HG02885 (cell line): Measurements from ENCODE around the gene NTSR1.

ENCODE experiments used
- ATAC-seq: cut with Tn5 transposase; IDR thresholded peaks from one replicate; pipeline ENCODE4 v1.9.1; 2021; ENCODE audit warnings: mild to moderate bottlenecking; ENCODE audit not compliant: unreplicated experiment, poor library complexity

The NTSR1 gene

GRCh38 chr20:62708591-62709536, at the start of gene NTSR1:
Gene NTSR1, plus strand, starts transcription at chr20:62708836. Its CDS starts 372 bp downstream, at chr20:62709208.
- ATAC-seq: no peak

DNA sequence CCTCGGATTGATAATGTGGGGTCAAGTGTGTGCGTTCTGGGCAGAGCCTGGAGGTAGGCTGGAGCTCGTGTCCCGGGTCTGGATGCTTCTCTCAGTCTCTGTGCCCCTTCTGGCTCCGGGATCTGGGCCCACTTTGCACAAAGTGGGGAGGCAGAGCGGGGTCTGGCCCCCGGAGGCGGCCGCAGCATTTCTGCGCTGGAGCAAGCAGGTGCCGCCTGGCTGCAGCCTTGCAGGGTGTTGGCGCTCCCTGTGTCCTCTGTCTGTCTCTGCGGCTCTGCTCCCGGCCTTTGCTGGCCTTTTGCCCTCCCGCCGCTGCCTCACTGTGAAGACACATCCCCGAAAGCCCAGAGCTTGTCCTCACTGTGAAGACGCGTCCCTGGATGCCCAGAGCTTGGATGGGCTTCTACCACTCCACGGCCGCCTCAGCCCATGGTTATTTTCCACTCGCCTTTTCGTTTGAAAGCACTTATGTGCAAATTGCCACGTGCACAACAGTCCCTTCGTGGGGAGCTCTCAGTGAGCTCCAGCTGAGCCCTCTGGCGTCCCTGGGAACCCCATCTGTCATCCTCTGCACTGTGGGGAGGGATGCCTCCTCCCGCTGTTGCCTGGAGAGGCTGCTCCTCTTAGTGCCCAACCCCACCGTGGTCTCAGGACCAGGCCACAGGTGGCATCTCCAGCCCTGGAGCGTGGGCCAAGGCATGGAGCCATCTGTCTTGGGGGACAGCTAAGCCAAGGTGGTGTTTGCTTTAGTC, 49.0 kb upstream of the NTSR1 start:
- no peak for ATAC-seq

- ATAC-seq: no peak
Observed at GRCh38 chr20:62660240-62660615, 48.4 kb upstream of the NTSR1 start.

- no peak for ATAC-seq
Observed at GRCh38 chr20:62660768-62661167, 47.9 kb upstream of the NTSR1 start.

DNA sequence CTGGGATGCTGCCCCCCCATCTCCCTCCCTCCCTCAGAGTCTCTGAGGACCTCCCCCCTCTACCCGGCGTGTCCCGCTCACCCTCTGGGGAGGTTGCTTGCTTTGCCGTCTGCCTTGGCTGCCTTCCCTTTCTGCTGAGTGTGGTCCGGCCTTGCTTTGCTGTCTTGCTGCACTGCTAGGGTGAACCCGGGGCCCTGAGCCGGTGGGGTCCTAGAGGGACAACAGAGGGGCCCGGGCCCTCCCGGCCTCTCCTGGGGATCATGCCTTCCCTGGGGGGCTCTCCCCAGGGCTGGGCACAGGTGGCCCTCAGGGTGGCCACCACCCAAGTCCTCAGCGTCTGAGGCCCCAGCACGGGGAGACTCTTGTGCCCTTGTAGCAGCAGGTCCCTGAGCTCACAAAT, 47.0 kb upstream of the NTSR1 start:
- ATAC-seq: no peak

GRCh38 chr20:62662422-62662821, 46.2 kb upstream of the NTSR1 start:
- ATAC-seq: no peak

DNA sequence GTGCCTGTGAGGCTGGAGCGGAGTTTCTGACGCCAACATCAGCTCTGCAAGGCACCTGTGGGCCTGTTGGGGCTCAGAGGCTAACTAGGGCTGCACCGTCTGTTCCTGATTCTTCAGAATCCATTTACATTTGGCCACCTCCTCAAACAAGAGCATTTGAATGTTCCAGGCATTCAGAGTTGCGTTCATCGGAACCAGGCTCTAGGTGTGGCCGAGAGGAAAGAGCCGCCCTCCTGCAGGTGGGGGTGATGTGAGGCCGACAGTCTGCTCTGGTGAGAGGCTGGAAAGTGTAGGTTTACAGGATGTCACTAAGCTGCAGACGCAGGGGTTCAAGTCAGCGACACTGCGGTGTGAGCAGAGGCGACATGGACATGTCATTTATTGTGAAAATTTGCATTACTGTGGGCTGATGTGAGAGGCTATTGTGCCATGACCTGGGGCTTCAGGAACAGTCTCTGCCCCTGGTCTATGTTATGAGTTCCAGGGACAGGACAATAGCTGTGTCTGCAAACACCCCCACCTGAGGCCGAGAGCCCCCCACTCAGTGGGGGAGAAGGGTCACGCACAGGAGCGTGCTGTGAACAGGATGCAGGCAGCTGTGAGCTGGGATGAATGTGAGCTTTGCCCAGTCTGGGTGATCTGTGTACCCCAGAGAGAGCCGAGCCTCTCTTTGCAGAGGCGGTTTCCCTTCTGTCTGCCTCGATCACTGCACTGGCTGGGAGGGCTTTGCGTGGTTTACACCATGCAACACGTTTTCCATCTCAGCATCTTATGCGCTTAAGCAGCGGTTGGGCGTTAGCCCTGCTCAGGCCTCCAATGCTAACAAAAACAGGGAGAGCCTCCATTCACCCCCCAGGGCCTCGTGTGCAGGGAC, 45.3 kb upstream of the NTSR1 start:
- no peak for ATAC-seq

DNA sequence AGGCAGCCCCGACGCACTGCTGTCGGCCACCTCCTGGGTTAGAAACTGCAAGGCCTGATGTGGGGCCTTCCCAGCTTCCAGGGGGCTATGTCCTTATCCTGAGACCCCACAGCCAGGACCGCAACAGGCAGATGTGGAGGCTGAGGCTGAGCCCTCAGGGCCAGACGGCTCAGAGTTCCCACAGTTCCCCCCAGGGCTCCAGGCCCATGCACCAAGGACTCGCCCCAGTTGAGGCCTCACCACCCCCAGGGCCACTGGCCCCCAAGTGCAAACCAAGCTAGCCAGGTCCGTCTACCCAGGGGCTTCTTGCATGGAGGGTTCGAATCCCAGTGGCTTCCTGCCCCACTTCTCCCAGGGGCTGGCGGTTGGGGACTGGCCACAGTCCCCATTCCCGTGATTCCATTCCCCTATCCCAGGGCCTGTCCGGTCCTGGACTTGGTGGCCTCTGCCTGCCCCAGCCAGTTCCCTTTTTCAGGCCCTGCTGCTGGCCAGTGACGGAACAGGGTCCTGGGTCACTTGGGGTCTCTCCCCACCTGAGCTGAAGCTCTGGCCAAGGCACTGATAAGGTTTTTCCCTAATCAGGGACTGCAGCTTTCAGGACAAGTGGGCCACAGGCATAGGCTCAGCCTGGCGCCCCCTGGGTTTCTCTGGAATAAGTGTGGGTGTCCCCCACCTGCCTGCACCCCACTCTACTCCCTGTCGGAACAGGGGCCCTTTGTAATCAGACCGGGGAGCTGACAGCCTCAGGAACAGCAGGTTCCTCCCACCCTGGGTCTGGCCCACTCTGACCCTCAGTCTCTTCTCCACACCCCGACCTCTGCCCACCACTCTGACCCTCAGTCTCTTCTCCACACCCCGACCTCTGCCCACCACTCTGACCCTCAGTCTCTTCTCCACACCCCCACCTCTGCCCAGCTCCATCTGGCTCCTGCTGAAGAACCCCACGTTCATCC, 44.3 kb upstream of the NTSR1 start:
- no peak for ATAC-seq

DNA sequence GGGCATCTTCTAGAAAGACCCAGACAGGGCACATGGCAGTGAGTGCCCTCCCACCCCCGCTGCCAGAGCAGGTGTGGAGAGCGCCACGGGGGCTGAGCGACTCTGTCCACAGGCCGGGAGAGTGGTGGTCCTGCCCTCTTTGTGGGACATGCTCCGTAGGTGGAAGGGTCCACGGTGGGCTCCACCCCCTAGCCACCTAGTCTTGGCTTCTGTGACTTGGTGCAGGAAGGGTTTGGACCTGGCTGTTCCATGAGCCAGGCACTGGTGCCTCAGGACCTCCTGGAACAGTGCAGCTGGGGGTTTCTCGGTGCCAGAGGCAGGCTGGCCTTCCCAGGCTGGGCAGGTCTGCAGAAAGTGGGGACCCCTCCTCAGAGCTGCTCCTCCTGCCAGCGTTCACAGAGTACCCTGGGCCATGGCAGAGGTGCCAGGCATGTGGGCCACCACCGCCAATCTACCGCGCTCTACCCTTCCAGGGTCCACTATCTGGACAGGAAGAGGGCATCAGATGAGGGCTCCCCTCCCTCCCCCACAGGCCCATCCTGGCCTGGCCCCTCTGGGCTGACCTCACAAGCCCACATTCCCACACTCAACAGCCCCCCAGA, 43.4 kb upstream of the NTSR1 start:
- no peak for ATAC-seq

DNA sequence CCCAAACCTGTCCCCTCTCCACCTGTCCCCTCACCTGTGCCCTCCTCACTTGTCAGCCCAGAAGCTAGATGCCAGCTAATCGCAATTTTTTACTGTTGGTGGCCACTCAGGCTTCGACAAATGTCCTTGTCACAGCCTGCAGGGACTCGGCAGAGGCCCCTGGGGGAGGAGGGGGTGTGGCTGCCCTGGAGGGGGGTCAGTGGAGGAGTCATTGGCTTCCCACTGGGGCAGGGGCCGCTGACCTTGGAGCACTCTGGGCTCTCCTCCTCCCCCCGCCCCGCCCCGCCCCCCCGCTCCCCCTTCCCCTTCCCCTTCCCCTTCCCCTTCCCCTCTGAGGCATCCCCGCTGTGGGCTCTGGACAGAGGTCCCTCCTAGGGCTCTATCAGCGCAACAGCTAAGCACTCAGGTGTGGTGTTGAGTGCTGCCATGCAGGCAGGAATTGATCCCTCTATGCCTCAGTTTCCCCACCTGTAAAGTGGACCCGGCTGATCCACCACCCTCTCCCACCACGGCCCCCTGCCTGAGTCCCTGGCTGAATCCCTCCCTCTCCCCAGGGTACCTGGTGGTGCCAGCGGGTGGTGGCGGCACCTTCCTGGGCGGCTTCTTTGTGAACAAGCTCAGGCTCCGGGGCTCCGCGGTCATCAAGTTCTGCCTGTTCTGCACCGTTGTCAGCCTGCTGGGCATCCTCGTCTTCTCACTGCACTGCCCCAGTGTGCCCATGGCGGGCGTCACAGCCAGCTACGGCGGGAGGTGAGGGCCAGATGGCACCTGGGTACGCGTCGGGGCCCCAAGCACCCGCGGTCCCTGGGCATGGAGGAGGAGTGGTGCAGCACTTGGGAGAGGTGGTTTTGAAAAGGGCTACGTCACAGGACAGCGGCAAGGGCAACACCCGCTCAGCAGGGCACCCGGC, 42.6 kb upstream of the NTSR1 start:
- no peak for ATAC-seq

GRCh38 chr20:62666736-62667529, 41.7 kb upstream of the NTSR1 start:
- no peak for ATAC-seq

DNA sequence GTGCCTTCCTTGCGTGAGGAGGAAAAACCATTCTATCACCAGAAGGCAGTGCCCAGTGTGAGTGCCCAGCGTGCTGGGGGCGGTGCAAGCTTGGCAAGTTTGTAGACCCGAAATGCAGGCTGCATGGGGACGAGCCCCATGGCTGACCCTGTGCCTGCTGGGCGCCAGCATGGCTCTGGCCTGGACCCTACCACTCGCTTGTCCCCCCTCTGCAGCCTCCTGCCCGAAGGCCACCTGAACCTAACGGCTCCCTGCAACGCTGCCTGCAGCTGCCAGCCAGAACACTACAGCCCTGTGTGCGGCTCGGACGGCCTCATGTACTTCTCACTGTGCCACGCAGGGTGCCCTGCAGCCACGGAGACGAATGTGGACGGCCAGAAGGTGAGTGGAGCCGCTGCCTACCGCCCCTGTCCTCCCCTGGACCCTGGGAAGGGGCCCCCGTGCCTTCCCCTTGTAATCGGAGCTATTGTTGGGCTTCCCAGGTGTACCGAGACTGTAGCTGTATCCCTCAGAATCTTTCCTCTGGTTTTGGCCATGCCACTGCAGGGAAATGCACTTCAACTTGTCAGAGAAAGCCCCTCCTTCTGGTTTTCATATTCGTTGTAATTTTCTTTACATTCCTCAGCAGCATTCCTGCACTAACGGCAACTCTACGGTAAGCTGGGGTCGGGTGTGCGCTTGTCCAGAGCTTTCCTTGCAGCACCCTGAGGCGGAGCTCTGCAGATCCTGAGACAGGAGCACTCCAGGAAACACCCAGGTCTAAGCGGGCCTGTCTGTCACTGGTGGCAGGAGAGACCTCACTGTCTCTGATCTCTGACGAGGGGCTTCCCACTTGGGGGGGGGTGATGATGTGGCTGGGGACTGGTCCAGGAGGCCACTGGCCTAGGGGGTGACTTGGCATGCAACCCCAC, 40.9 kb upstream of the NTSR1 start:
- no peak for ATAC-seq

GRCh38 chr20:62668441-62669027, 40.1 kb upstream of the NTSR1 start:
- no peak for ATAC-seq

GRCh38 chr20:62669249-62669648, 39.4 kb upstream of the NTSR1 start:
- no peak for ATAC-seq

GRCh38 chr20:62670156-62670555, 38.5 kb upstream of the NTSR1 start:
- no peak for ATAC-seq

- ATAC-seq: no peak
Observed at GRCh38 chr20:62670998-62671397, 37.6 kb upstream of the NTSR1 start.
